GM03348 (cell line): ENCODE results near the gene TMEM26.
A peak's percentile ranks its signal among the peaks of the same experiment; 100 is the strongest.
"Not testable (repeated sequence)": the region's sequence is repeated elsewhere in the genome, so short reads cannot be mapped to it uniquely, and the experiment has no call there.

Source experiments
- DNase-seq: peaks from one replicate; pipeline ENCODE4 v3.0.0; 2012; ENCODE audit warnings: low spot score

The TMEM26 gene

DNA sequence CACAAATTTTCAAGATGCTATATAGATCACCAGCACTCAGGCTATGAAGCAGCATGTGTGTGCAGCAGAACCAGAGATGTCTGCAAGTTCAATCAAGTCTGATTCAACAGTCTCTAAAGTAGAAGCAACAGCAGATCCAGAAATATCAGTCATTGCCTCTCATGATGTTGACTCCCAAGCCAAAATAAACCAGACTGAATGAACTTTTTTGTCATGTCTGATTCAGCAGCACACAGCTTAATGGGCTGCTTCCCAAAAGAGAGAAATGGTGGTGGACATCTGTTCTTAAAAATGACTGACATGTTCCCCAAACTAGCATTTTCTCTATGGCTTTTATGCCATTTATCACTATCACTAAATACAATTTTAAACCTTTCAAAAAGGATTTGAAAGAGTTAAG lies 53.8 kb downstream of the TMEM26 start:
- no peak for DNase-seq

DNA sequence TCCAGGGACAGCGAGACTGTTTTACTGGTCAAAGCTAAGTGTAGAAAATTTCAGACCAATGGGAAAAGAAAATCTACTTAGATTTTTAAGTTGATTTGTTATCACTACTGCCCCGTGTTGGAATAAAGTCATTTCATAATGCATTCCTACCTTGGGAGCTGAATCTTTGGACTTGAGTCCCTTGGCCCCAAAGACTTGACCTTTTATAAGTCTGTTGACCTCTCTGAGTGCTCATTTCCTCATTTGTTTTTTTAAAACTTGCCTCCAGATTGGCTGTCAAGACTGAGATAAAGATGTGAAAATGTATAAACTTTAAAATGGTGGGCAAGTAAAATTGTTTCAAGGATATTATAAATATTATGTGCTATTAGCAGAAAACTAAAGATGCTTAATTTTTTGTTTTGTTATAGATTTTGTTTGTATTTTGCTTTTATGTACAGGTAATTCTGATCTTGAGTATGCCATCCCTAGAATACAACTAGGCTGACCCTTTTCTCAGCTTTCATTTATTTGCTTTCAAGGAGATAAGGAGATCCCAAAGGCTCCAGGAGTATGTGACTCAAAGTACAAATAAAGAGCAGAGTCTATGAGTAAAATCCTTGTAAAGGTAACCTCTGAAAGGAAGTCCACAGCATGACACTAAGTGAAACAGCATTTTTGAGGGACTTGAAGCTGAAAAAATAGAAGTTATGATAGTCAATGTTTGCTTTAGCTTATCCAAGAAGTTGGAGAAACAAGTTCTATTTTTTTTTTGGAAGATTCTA lies 54.6 kb downstream of the TMEM26 start:
- no peak for DNase-seq

DNA sequence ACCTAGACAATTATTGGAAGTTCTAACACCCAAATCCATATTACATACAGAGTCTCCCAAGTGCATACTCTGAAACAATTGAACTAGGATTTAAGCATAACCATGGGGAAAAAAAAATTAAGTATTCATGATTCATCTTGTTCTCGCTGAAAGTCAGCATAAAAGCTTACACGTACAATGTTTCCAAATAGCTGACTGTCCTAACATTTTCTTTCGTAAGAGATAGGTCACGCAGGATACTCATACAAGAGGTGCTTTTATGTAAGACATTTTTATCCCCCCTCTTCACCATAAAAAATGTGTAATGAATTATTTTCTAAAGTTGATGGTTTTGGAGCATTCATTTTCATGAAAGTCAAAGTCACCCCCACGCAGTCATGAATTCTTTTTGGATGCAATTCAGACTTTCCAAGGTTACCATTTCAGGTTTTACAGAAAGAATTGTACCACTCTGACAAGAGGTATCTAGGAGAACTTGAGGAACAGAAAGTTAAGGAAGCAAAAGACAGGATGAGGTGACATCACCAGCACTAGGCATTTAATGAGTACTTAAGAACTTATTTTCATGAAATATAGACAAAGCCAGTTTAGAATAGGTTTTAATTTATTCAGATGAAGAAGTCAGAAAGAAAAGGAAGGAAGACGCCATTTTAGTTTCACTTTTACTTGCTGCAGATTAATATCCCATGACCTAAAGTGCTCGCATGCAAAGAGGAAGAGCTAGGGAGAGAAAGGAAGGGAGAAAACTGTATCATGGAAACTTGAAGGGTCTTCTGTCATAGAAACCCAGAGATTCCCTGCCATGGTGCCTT lies 55.8 kb downstream of the TMEM26 start:
- DNase-seq, result peak; percentile 6

DNA sequence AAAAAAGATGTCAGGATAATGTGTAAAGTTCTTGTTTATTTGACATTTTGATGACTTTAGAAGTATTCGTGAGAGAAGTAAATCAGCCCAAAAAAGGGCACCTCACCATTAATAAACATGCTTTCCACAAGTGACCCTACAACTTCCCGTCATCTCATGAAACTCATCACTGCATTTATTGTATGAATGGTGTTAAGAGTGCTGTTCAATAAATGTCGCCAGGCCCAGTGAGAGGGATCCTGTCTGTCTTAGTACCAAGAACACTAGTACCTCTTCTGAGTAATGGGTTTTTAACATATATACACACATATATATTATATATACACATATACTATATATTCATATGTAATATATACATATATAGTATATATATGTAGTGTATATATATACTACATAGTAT lies 61.9 kb downstream of the TMEM26 start:
- no peak for DNase-seq

DNA sequence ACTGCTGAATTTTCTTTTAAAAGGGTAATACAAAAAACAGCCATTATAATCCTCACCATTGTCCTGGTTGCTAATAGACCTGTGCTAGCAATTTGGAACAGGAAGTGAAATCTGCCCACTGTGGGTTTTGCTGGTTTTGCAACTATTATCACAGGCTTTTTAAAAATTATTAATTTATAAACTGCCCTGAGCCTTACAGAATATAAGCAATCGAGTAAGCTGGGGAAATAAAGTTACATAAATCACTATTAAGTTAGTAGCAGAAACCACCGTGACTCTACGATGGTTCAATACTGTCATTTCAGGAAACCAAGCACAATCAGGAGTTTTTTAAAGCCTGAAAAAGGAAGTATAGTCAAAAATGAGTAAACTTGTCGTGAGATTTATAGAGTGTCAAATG lies 62.3 kb downstream of the TMEM26 start:
- no peak for DNase-seq

DNA sequence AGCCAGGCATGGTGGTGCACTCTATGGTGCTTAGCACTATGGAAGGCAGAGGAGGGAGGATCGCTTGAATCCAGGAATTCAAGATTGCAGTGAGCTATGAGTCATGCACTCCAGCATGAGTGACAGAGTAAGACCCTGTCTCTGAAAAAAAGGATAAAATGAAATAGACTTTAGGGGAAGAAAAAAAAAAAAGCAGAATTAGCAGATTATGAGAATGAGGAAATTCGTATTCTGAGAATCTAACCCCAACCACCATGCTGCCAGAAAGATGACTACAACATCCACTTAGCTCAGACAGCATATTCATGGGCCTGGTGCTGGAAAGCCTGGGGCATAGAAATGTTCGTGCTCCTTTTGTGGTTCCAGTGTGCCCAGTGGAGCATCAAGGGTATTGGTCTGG lies 63.3 kb downstream of the TMEM26 start:
- no peak for DNase-seq

DNA sequence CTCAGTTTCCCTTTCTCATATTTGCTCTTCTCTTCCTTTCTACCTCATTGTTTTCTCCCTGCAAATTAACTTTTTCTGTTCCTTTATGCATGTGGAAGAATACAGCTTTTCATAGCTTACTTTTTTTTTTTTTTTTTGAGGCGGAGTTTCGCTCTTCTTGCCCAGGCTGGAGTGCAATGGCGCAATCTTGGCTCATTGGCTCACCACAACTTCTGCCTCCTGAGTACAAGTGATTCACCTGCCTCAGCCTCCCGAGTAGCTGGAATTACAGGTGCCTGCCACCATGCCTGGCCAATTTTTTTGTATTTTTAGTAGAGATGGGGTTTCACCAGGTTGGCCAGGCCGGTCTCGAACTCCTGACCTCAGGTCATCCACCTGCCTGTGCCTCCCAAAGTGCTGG lies 64.2 kb downstream of the TMEM26 start:
- not testable (repeated sequence) for DNase-seq

DNA sequence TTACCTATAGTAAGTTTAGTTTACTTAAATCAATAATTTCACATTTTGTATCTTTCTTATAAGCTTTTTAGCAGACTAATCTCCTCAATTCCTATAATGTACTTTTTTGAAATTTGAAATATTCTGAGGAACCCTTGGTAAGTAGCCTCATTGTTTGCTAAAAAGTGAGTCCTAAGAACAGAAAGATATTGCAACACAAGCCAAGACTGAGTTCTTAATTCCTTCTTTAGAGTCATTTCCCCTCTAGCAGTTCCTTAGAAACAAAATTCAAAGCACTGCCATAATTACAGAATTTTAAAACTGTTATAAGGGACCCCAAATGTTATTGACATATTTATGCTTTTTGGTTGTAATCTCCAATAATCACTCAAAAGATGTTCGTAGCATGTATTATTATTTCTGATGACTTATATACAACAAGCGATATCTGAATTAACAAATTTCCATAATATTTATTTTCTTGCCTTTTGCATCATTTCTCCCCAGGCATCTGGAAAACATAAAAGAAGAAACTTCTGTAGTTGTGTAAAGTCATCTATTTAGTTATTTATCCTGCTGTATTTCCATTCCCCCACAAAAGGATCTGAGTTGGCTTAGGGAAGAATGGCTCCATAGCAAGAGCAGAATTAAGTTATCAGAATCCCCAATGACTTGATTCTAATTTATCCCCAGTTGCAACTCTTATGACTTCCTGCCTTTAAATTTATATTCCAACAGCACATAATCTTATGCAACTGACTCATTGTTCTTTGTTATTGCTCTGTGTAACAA lies 67.8 kb downstream of the TMEM26 start:
- no peak for DNase-seq

DNA sequence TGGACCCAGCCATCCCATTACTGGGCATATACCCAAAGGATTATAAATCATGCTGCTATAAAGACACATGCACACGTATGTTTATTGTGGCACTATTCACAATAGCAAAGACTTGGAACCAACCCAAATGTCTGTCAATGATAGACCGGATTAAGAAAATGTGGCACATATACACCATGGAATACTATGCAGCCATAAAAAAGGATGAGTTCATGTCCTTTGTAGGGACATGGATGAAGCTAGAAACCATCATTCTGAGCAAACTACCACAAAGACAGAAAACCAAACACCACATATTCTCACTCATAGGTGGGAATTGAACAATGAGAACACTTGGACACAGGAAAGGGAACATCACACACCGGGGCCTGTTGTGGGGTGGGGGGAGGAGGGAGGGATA lies 72.0 kb downstream of the TMEM26 start:
- not testable (repeated sequence) for DNase-seq

DNA sequence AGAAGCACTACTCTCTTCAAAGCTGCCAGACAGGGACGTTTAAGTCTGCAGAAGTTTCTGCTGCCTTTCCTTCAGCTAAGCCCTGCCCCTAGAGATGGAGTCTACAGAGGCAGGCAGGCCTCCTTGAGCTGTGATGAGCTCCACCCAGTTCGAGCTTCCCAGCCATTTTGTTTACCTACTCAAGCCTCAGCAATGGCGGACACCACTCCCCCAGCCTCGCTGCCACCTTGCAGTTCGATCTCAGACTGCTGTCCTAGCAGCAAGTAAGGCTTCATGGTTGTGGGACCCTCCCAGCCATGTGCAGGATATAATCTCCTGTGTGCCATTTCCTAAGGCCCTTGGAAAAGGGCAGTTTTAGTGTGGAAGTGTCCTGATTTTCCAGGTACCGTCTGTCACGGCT lies 74.3 kb downstream of the TMEM26 start:
- DNase-seq, result no peak

DNA sequence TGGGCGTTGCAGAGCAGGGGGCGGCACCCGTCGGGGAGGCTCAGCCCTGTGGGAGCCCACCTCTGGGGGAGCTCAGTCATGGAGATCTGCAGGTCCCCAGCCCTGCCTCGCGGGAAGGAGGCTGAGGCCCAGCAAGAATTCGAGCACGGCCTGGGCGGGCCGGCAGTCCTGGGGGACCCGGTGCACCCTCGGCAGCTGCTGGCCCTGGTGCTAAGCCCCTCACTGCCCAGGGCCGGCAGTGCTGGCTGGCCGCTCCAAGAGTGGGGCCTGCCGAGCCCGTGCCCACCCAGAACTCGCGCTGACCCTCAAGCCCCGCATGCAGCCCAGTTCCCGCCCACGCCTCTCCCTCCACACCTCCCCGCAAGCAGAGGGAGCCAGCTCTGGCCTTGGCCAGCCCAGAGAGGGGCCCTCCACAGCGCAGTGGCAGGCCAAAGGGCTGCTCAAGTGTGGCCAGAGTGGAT lies 76.2 kb downstream of the TMEM26 start:
- DNase-seq, result no peak

DNA sequence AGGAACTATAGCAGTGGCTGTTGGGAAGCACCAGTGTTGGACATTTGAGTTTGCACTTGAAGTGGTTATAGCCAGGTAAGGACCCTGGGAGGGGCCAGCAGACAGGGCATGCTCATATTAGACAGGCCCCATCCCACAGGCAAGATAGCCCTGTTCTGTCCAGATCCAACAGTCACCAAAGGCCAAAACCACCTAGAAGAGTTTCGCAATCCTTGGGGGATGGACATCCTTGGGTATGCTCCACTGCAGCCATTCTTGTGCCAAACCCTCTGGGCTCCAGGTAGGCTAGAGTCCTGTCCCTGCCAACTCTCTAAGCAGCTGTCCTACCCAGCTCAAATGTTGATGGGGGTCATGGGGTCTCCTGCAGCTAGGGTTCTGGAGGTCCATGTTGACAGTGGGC lies 76.8 kb downstream of the TMEM26 start:
- no peak for DNase-seq

DNA sequence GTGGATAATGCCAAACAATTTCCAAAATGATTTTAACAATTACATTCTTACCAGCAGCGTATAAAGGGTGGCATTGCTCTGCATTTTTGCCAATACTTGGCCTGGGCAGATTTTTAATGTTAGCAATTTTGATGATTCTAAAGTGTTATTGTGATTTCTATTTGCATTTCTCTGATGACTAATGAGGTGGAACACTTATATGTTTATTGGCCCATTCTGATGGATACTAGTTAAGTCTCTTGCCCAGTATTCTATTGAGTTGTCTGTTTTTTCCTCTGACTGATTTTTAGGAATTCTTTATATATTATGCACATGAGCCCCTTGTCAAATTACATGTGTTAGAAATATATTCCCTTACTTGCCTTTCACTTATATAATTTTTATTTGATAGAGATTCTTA lies 86.8 kb downstream of the TMEM26 start:
- no peak for DNase-seq

DNA sequence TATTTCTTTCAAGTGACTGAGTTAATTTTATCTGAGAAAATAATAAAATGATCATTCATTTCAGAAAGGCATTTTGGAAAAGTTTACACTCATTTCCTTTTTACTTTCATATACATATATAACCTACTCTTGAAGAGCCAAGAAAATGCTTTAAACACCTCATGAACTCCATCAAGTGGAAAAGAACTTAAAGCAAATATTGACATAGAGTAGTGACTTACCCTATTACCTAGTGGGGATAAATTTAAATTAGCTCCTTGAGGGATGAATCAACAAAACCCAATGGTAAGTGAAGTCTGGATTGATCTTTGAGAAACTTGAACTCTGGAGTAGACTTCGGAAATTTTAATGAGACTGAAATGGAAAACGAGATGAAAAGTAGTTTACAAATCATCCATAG lies 88.6 kb downstream of the TMEM26 start:
- DNase-seq, result no peak

DNA sequence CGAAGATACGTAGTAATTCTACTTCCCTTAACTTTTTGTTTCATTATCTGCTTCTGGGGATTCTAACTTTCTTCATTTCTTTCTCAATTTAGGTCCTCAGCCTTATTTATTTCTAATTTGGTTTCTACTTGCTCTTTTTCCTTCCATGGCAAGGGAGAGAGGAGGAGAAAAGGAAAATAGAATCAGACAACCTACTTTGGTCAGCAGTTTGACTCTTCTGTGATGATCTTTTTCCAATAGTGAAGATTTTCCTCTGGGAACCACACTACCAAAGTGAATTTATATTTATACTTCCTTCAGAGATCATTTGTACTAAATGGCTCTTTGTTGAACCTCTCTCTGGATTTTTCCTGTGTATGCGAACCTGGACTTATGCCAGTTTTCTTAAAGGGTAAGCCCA lies 90.2 kb downstream of the TMEM26 start:
- no peak for DNase-seq

DNA sequence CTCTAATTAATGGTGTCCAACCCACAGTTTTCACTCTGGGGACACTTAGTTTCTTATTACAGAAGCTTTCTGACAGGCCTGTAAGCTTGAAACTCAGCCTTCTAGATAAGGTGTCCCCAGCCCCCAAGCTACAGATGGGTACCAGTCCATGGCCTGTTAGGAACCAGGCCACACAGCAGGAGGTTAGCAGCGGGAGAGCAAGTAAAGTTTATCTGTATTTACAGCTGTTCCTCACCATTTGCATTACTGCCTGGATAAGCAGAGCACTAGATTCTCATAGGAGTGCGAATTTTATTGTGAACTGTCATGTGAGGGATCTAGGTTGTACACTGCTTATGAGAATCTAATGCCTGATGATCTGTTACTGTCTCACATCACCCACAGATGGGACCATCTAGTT lies 93.7 kb downstream of the TMEM26 start:
- no peak for DNase-seq

DNA sequence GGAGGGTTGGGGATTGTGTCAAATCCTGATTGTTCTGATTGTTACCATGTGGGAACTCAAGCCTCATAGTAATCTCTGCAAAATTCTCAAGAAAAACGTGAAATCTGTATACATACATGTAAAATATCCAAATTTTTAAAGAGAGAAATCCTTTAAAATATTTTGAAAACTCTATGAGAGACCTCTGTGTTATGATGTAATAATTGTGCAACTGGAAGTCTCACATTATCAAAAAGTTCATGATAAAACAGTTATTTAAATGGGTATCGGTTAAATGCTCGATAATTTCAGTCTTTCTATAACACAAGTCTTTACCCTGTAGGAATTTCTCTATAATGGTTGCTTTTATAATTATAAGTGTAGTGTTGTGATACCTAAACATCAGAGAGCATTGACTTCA lies 95.5 kb downstream of the TMEM26 start:
- DNase-seq, result no peak
